ENCODE data around the gene NKTR.

Gene NKTR

GRCh38 chr3:42672515-42672914 is 72.0 kb downstream of the NKTR start:
- Mint-ChIP-seq H3K27ac (no peak overlapping the region), H3K4me3 (no peak overlapping the region), H3K9me3 (peaks cover 17 to 31% of the 10 kb centered on the region in 2 donors), H3K27me3 (no peaks in the 10 kb centered on the region), H3K4me1 (no peaks in the 10 kb centered on the region)
- DNase-seq (no peak), ATAC-seq (no peak)

- no peak for ATAC-seq
- DNase-seq: no peak
- Mint-ChIP-seq H3K4me3 (no peak overlapping the region), H3K27ac (no peak overlapping the region), H3K27me3 (no peaks in the 10 kb centered on the region), H3K4me1 (no peaks in the 10 kb centered on the region), H3K9me3 (peaks cover 23 to 31% of the 10 kb centered on the region in 2 donors)
These were observed 72.6 kb downstream of the NKTR start for GRCh38 chr3:42673082-42673481.

- no peak for DNase-seq
- no peak for ATAC-seq
- Mint-ChIP-seq H3K4me1 (no peaks in the 10 kb centered on the region), H3K4me3 (no peak overlapping the region), H3K27ac (no peak overlapping the region), H3K27me3 (no peaks in the 10 kb centered on the region), H3K9me3 (peaks cover 33 to 34% of the 10 kb centered on the region in 2 donors)
These were observed 73.7 kb downstream of the NKTR start for GRCh38 chr3:42674146-42674545.

GRCh38 chr3:42675909-42676308 is 75.4 kb downstream of the NKTR start:
- Mint-ChIP-seq H3K27me3 (no peaks in the 10 kb centered on the region), H3K4me3 (no peak overlapping the region), H3K9me3 (peaks cover 35% of the 10 kb centered on the region in 2 donors), H3K27ac (no peak overlapping the region), H3K4me1 (no peaks in the 10 kb centered on the region)
- no peak for ATAC-seq
- DNase-seq: no peak

- ATAC-seq (no peak), DNase-seq (no peak)
- Mint-ChIP-seq H3K27me3 (peaks cover 11% of the 10 kb centered on the region), H3K27ac (no peak overlapping the region), H3K4me3 (no peak overlapping the region), H3K4me1 (no peaks in the 10 kb centered on the region), H3K9me3 (peaks cover 35% of the 10 kb centered on the region in 2 donors)
These were observed 78.0 kb downstream of the NKTR start for GRCh38 chr3:42678447-42678846.

- ATAC-seq: no peak
- no peak for DNase-seq
- Mint-ChIP-seq H3K9me3 (peaks cover 35% of the 10 kb centered on the region in 2 donors), H3K4me1 (no peaks in the 10 kb centered on the region), H3K27ac (no peak overlapping the region), H3K27me3 (peaks cover 22% of the 10 kb centered on the region), H3K4me3 (no peak overlapping the region)
These were observed 79.8 kb downstream of the NKTR start for GRCh38 chr3:42680271-42680670.

- Mint-ChIP-seq H3K4me3 (no peak overlapping the region), H3K27me3 (peaks cover 27% of the 10 kb centered on the region), H3K9me3 (peaks cover 34 to 35% of the 10 kb centered on the region in 2 donors), H3K27ac (no peak overlapping the region), H3K4me1 (peaks cover 3% of the 10 kb centered on the region)
- ATAC-seq: no peak
- no peak for DNase-seq
These were observed 80.3 kb downstream of the NKTR start for GRCh38 chr3:42680806-42681205.

GRCh38 chr3:42681361-42682038 is 81.0 kb downstream of the NKTR start:
- Mint-ChIP-seq H3K27ac (no peak overlapping the region), H3K4me3 (no peak overlapping the region), H3K9me3 (peaks cover 28% of the 10 kb centered on the region in 2 donors), H3K4me1 (peaks cover 6% of the 10 kb centered on the region), H3K27me3 (peaks cover 34% of the 10 kb centered on the region)
- DNase-seq (no peak), ATAC-seq (no peak)

- H3K9me3 Mint-ChIP-seq: peaks cover 18 to 19% of the 10 kb centered on the region in 2 donors
These were observed 82.0 kb downstream of the NKTR start for GRCh38 chr3:42682301-42683070.

GRCh38 chr3:42683875-42684598 is 83.6 kb downstream of the NKTR start:
- DNase-seq (no peak), ATAC-seq (peak; percentile 68)
- Mint-ChIP-seq H3K27me3 (peaks cover 43% of the 10 kb centered on the region), H3K4me1 (peaks cover 6% of the 10 kb centered on the region), H3K4me3 (no peak overlapping the region), H3K9me3 (peaks cover 2 to 4% of the 10 kb centered on the region in 2 donors), H3K27ac (no peak overlapping the region)

More at GRCh38 chr3:42682301-42683070, 82.0 kb downstream of the NKTR start:
- no peak overlapping the region for H3K4me3 Mint-ChIP-seq
- peaks cover 6% of the 10 kb centered on the region for H3K4me1 Mint-ChIP-seq
- ATAC-seq: no peak
- H3K27ac Mint-ChIP-seq: no peak overlapping the region
- DNase-seq: no peak
- H3K27me3 Mint-ChIP-seq: peaks cover 43% of the 10 kb centered on the region

- Mint-ChIP-seq H3K4me1 (peaks cover 6% of the 10 kb centered on the region), H3K9me3 (no peaks in the 10 kb centered on the region), H3K27ac (no peak overlapping the region), H3K27me3 (peaks cover 50% of the 10 kb centered on the region), H3K4me3 (no peak overlapping the region)
- ATAC-seq: no peak
- no peak for DNase-seq
These were observed 84.3 kb downstream of the NKTR start for GRCh38 chr3:42684632-42685362.

GRCh38 chr3:42685363-42685881 is 84.9 kb downstream of the NKTR start, which contains the start of gene KLHL40:
Gene KLHL40, plus strand, starts transcription at chr3:42685537. Its CDS starts 82 bp downstream, at chr3:42685619.
- Mint-ChIP-seq H3K27ac (no peak within 1 kb of the TSS), H3K27me3 (peaks cover 57% of the 10 kb centered on the region), H3K4me3 (peak within 1 kb of the TSS; percentile 20 to 53), H3K9me3 (no peaks in the 10 kb centered on the region), H3K4me1 (peaks cover 6% of the 10 kb centered on the region)
- ATAC-seq: peak; percentile 11
- no peak for DNase-seq

- no peak for ATAC-seq
- no peak overlapping the region for H3K27ac Mint-ChIP-seq
- H3K4me1 Mint-ChIP-seq: peaks cover 6% of the 10 kb centered on the region
- no peak for DNase-seq
- no peaks in the 10 kb centered on the region for H3K9me3 Mint-ChIP-seq
- peak overlapping the region; percentile 20 to 53 for H3K4me3 Mint-ChIP-seq
- peaks cover 60% of the 10 kb centered on the region for H3K27me3 Mint-ChIP-seq
These were observed 85.7 kb downstream of the NKTR start for GRCh38 chr3:42685891-42686820.

Data from stimulated activated naive CD8-positive, alpha-beta T cell treated with anti-CD3 and anti-CD28 coated beads, Interleukin-15, amount 100 ng/mL, for 72 hours (primary cell).